DMS153 (cell line): ENCODE data around the gene GAL.

Source experiments
- DNase-seq: peaks from one replicate; lab custom pipeline; 2025; lab: John Stamatoyannopoulos, UW

The GAL gene

GRCh38 chr11:68710409-68710808, 26.1 kb downstream of the GAL start:
- DNase-seq = no peak

- no peak for DNase-seq
Measured at GRCh38 chr11:68711114-68711513, 26.8 kb downstream of the GAL start.

GRCh38 chr11:68714060-68714856, 29.9 kb downstream of the GAL start:
- DNase-seq = no peak

DNA sequence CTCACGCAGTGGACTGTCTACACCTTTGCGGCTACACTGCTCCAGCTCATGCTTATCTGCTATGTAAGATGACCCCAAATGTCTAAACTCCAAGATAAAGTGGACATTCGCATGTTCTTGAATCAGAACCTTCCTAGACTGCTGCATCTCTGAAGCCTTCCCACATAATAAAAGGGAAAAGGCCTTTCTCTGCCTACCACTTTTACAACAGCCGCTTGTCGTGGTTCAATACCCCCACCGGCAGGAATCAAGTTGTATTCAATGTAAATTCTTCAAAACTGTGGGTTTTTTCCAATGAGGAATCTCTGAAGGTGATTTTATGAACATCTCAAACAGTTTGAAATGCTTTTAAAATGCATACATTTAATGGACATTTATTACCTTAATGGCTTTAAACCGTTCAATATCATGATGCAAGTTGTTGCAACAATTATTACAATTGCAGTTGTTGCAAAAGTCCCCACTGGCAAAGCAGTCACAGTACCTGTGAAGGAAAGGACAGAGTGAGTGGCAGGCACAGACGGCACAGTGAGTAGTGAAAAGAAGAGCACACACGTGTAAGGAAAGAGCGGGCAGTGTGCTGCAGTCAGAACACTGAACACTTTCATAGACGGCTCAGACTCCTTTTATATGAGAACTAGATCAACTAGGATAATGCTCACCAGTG, 31.2 kb downstream of the GAL start:
- no peak for DNase-seq

- no peak for DNase-seq
Measured at GRCh38 chr11:68721075-68721474, 36.7 kb downstream of the GAL start.

DNA sequence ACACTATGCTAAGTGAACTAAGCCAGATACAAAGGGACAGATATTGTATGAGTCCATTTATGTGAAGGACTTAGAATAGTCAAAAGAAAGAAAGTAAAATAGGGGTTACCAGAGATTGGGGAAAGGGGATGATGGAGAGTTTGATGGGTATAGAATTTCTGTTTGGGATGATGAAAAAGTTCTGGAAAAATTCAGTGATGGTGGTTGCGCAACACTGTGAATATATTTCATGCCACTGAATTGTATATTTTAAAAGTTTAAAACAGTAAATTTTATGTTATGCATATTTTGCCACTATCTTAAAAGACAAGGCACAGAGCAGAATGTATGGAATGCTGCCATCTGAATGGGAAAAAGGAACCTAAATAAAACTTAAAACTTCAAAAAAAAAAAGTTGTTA, 37.8 kb downstream of the GAL start:
- no peak for DNase-seq

DNA sequence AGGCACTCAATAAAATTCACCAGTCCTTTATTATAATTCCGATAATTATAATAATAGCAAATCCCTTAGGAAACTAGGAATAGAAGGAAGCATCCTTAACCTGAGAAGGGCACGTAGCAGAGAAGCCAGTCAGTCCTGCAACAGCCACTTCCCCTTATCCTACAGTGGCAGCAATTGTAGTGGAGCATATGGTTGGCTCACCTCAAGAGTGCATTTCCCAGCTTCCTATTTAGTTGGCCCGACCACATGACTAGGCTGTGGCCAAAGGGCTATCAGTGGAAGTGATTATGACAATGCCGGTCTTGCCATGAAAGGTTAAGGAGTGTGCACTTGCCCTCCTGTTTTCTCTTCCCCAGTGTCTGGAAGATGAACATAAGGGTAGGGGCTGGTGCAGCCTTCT, 39.9 kb downstream of the GAL start:
- no peak for DNase-seq

DNA sequence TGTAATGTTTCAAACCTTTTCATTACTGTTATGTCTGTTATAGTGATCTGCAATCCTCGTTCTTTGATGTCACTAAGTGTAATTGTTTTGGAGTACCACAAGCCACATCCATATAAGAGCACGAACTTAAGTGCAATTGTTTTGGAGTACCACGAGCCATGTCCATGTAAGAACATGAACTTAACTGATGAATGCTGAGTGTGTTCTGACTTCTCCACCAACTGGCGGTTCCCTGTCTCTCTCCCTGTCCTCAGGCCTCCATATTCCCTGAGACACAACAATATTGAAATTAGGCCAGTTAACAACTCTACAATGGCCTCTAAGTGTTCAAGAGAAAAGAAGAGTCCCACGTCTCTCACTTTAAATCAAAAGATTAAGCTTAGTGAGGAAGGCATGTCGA, 43.4 kb downstream of the GAL start:
- no peak for DNase-seq

GRCh38 chr11:68734111-68734510, 49.8 kb downstream of the GAL start:
- no peak for DNase-seq

DNA sequence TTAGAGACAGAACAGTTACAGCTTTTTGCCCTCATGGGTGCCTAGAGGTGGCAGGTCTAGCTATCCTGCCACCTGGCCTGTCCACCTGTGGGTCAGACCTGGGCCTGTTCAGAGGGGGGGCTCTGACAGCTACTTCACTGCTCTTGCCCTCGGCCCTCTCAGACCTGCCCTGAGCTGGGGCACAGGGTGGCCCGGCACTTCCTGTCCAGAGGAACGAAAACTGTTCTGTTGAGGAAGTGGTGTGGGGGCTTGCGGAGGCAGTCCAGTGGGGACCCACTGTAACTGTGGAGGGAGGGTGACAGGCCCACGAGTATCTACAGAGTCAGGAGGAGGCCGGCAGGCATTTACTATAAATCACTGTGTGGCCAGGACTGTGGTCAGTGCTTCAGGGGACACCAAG, 50.8 kb downstream of the GAL start:
- no peak for DNase-seq

GRCh38 chr11:68735646-68736045, 51.3 kb downstream of the GAL start:
- DNase-seq = no peak
